IMR-90 (cell line): ENCODE results near the gene PDGFRA.
"Not testable (repeated sequence)": the region's sequence is repeated elsewhere in the genome, so short reads cannot be mapped to it uniquely, and the experiment has no call there.

Experiments
- CTCF ChIP-seq: conservative IDR thresholded peaks from 2 replicates; pipeline ENCODE4 v1.5.1; 2012; ENCODE audit warnings: mild to moderate bottlenecking, low read depth, low read length, improper control_type of control experiment
- FOS ChIP-seq: fragments of 150-350 bp; IDR thresholded peaks from 2 replicates; pipeline ENCODE4 v1.6.1; 2016; ENCODE audit warnings: low read depth, low read length
- MAFK ChIP-seq: IDR thresholded peaks from 2 replicates; pipeline ENCODE4 v1.6.1; 2012; ENCODE audit warnings: low read depth, low read length, improper control_type of control experiment
- MAZ ChIP-seq: IDR thresholded peaks from 2 replicates; pipeline ENCODE4 v1.6.1; 2012; ENCODE audit warnings: low read depth, mild to moderate bottlenecking, low read length, improper control_type of control experiment, moderate library complexity, borderline replicate concordance
- POLR2A ChIP-seq: IDR thresholded peaks from 2 replicates; pipeline ENCODE4 v1.6.1; 2012; ENCODE audit warnings: mild to moderate bottlenecking, low read depth, low read length
- SMC3 ChIP-seq: fragments of 150-350 bp; IDR thresholded peaks from 2 replicates; pipeline ENCODE4 v1.6.1; 2016; ENCODE audit warnings: low read depth, mild to moderate bottlenecking, antibody characterized with exemption, low read length, moderate library complexity
- USF2 ChIP-seq: fragments of 150-350 bp; IDR thresholded peaks from 2 replicates; pipeline ENCODE4 v1.6.1; 2017; ENCODE audit warnings: mild to moderate bottlenecking, antibody characterized with exemption, low read length, low read depth
- TF ChIP-seq, protein P1 (sequence below): fragments of 150-350 bp; IDR thresholded peaks from 2 replicates; pipeline ENCODE4 v1.6.1; 2016; ENCODE audit warnings: low read depth, mild to moderate bottlenecking, low read length, moderate library complexity, borderline replicate concordance

DNA sequence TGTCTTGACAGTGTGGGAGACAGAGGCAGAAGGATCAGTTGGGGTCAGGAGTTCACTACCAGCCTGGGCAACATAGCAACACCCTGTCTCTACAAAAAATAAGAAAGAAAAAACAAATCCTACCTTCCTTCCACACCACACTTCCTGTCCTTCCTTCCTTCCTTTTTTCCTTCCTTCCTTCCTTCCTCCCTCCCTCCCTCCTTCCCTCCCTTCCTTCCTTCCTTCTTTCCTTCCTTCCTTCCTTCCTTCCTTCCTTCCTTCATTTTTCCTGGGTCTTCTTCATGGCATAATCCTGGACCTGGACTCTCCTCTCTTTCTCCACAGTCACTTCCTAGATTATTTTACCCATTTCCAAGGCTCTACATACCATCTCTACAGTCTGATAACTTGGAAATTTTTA is 105.7 kb downstream of the PDGFRA start:
- TF ChIP-seq CTCF, FOS, POLR2A, SMC3, MAZ, USF2, MAFK: not testable (repeated sequence)
- TF ChIP-seq, protein P1, sequence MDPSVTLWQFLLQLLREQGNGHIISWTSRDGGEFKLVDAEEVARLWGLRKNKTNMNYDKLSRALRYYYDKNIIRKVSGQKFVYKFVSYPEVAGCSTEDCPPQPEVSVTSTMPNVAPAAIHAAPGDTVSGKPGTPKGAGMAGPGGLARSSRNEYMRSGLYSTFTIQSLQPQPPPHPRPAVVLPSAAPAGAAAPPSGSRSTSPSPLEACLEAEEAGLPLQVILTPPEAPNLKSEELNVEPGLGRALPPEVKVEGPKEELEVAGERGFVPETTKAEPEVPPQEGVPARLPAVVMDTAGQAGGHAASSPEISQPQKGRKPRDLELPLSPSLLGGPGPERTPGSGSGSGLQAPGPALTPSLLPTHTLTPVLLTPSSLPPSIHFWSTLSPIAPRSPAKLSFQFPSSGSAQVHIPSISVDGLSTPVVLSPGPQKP: not testable (repeated sequence)
